Stimulated activated CD8-positive, alpha-beta memory T cell treated with anti-CD3 and anti-CD28 coated beads, Interleukin-12 subunit alpha, Interleukin-12 subunit beta, amount 100 ng/mL, for 24 hours (primary cell): Measurements from ENCODE around the gene HDAC10.

Source experiments
- DNase-seq: peaks from one replicate; pipeline ENCODE4 v3.0.0-alpha.2; 2020; ENCODE audit errors: extremely low read depth

HDAC10 gene

DNA sequence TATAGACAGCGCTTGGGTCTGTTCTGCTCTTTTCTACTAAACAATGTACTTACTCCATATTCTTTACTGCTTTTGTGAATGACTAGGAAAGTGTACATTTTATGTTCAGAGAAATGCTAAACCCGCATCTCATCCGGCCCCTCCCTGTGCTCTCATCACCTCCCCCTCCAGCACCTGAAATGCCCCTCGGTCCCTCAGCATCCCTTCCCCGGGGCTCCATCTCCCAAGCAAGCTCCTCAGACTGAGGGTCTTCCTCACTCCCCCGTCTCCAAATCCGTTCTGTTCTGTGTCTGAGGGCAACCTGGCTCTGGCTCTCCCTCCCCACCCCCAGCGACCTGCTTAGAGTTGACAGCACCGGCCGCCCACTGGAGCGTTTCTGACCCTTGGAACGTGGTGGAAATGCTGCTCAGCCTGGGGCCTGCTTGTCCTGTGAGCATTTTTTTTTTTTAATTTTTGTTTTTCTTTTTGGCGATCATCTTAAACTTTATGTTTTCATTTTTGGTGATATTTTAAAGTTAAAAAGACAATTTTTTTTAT lies 48.9 kb downstream of the HDAC10 start:
- no peak for DNase-seq

DNA sequence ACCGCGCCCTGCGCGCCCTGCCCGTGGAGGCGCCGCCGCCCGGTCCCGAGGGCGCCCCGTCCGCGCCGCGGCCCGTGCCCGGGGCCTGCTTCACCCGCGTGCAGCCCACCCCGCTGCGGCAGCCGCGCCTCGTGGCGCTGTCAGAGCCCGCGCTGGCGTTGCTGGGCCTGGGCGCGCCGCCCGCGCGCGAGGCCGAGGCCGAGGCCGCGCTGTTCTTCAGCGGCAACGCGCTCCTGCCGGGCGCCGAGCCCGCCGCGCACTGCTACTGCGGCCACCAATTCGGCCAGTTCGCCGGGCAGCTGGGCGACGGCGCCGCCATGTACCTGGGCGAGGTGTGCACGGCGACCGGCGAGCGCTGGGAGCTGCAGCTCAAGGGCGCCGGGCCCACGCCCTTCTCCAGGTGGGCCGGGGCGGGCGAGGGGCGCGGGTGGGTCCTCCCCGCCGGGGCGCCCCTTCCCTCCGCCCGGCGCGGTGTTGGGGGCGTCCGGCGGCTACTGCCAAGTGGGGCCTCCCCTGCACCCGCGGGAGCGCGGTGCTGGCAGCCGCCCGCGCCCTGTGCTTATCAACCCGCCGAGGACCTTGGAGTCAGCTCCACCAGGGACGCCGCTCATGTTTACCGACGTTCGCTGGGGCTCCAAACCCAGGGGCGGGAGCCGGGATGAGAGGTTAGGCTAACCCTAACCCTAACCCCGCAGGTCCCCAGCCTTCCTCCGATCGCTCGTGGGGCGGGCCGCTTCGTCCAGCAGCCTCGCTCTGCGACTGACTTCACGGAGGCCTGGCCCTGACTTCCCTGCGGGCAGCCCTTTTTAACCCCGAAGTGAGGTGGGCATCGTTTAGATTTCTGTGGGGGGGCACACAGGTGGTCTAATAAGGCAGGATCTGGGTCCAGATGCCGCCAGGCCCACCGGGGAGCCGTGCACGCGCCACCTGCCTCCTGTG lies 49.6 kb downstream of the HDAC10 start:
- DNase-seq: no peak

DNA sequence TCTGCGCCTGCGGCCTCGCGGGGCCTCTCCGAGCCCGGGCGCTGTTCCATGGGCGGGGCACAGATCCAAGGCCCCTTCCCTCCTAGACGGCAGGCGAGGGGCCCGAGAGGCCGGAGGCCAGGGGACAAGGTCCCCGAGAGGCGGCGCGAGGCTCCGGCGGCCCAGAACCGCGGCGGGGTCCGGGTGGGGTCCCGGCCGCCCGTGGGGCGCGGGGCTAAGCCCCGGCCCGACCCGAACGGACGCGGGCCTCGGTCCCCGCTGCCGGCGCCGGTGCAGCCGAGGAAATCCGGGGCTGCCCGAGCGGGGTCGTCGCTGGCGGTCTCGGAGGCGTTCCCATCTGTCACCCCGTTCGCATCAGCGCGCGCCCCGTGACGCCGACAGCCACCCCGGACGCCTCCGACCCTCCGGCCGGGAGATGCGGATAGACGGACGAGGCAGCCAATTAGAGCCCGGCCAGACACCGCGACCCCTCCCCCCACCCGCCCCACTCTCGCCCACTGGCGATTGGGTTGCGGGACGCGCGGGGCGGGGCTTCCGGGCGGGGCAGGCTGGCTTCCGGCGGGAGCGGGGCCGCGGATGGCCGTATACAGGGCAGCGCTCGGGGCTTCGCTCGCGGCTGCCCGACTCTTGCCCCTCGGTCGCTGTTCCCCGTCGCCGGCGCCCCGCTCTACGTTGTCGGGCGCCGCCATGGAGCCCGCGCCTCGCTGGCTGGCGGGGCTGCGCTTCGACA lies 50.4 kb downstream of the HDAC10 start, which contains the start of gene SELENOO:
Gene SELENOO, plus strand, starts transcription at position 551 of the 730 bp plus-strand sequence. Its CDS starts 26 bp downstream, at position 577.
- peak; percentile 80 for DNase-seq

DNA sequence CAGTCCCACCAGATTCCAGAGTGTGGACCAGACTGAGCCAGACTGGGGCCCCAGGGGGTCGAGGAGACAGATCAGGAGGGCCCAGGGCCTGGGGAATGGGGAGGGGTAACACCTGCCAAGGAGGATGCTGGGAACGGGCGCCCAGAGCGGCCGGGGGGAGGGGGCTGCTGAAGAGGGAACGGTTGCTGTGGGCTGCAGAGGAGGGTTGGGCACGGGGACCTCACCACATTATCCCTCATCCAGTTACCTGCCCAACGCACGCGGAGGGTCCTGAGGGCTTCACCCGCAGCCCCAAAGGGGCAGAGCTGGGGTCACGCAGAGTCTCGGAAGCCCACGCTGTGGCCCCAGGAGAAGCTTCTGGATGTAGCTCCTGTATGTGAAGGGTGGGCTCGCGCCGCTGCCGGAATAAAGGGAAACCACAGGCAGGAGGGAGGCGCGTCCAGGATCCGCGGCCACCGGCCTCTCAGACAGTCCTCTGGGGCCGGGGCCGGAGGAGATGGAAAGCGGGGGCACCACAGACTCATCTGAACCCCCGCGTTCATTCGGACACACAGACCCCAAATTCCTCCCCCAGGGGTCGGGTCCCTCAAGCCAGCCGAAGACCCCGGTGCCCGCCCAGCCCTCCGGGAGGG lies 51.1 kb downstream of the HDAC10 start:
- no peak for DNase-seq

DNA sequence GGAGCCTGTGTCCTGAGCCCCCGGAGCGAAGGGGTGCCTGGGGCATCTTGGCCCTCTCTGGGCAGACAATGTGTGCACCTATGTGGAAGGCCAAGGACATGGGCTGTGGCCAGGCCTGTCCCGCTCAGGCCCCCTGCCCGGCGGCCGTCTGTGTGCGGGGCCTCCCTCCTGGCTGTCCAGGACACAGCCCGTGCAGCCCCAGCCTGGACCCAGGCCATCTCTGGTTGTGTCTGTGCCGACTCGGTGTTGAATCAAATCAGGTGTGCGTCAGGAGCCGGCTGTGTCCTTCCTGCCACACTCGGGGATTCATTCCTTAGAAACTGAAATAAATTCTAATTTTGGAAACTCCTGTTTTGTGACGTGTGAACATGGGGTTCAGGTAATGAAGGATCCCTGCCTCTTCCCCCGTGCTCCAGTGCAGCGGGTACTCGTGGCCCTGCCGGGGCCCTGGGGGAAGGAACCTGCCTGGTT lies 51.8 kb downstream of the HDAC10 start:
- DNase-seq: no peak

DNA sequence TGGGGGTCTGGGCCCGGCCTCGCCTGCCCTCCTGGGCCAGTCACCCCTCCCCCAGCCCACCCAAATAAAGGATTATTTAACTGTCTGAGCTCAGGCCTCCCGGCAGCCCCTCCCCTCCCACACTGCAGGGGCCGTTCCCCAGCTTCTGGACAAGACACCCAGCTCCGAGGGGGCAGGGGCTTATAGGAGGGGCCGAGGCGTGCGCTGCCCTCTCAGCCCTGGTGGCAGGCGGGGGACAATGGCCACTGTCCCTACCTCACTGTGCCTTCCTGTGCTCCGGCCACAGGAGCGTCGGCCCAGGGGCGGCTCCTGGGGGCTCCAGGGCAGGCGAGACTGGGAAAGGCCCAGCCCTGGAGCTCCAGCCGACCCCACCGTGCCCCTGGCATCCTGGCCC lies 52.4 kb downstream of the HDAC10 start:
- DNase-seq: no peak

DNA sequence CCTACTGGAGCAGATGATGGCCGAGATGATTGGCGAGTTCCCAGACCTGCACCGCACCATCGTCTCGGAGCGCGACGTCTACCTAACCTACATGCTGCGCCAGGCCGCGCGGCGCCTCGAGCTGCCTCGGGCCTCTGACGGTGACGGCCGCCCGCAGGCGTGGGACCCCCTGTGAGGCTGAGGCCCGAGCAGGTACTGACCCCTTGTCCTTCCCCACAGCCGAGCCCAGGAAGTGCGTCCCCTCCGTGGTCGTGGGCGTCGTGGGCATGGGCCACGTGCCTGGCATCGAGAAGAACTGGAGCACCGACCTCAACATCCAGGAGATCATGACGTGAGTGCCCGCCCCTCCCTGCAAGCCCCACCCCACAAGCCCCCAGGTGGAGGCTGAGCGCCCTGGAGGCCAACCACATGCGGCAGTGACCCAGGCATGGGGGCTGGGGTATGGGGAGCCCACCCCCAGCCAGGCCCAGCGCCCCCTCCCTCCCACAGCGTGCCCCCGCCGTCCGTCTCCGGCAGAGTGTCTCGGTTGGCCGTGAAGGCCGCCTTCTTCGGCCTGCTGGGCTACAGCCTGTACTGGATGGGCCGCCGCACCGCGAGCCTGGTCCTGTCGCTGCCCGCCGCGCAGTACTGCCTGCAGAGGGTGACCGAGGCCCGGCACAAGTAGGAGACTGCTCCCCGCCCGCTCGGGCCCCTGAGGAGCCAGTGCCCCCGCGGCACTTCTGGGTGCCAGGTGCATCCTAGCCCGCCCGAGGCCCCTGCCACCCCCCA lies 53.0 kb downstream of the HDAC10 start:
- DNase-seq: no peak

DNA sequence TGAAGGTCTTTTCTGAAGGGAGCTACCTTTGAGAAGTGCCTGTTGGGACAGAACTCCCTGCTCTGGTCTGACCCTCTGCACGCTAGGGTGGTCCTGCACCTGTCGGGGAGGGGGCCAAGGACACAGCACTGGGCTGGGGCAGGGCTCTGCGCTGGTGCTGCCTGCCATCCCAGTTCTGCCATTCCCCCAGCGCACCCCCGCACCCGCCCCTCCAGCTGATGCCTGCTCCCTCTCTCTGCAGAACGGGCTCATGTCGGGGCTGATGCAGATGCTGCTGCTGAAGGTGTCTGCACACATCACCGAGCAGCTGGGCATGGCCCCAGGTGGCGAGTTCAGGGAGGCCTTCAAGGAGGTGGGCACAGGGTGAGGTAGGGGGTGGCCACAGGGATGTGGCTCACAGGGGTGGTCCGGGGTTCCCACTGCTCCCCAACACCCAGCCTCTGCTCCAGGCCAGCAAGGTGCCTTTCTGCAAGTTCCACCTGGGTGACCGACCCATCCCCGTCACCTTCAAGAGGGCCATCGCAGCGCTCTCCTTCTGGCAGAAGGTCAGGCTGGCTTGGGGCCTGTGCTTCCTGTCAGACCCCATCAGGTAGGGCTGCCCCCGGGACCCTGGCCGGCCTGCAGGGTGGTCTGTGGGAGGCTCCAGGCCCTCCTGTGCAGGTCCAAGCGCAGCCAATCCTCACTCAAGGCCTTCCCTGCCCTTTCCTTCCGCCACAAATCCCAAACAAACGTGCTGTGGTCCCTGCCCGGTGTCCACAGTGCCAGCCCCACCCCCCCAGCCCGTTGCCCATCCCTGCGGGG lies 53.9 kb downstream of the HDAC10 start:
- no peak for DNase-seq

DNA sequence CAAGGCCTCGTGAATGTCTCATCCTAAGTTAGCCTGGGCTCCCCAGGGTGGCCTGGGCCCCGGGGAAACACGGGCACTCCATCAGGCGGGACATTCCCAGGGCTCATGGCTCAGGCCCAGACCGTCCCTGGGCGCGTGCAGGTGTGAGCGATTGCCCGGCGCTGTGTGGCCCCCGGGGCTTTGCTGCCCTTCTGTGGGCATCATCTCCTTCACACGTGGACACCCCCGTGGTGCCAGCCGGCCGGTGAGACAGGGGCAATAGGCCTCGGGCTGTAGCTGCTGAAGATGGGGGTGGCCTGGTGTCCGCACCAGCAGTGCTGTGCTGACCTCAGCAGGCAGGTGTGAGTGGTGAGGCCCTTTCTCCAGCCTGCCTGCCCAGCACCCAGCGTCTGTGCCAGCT lies 54.8 kb downstream of the HDAC10 start:
- DNase-seq: no peak
